Activated T-helper 2 cell treated with anti-CD3 and anti-CD28 coated beads, Interferon-gamma antibody, Interleukin-2, Interleukin-4, amounts not matched to agents 10 μg/mL and 5 μg/mL and 100 μg/mL, durations not matched to agents 14 hours and 24 hours and 36 hours (primary cell): ENCODE measurements around the gene LRRC2. TPM values are rescaled to one million over a fixed set of nuclear protein-coding genes. Genes with fewer than 3 reads are reported as not detected.
"Not testable (repeated sequence)": the region's sequence is repeated elsewhere in the genome, so short reads cannot be mapped to it uniquely, and the experiment has no call there.

Source experiments
- DNase-seq: peaks from one replicate; pipeline ENCODE4 v3.0.0; 2021; ENCODE audit warnings: low spot score
- H3K27ac Mint-ChIP-seq: one replicate; pipeline ENCODE4 v1.8.0; 2021; ENCODE audit warnings: mixed read lengths
- H3K27me3 Mint-ChIP-seq: one replicate; pipeline ENCODE4 v1.8.0; 2021; ENCODE audit warnings: low read depth, mixed read lengths
- H3K36me3 Mint-ChIP-seq: one replicate; pipeline ENCODE4 v1.8.0; 2021; ENCODE audit warnings: low read depth, mixed read lengths
- H3K4me1 Mint-ChIP-seq: one replicate; pipeline ENCODE4 v1.8.0; 2021; ENCODE audit warnings: low read depth, mixed read lengths
- H3K4me3 Mint-ChIP-seq: one replicate; pipeline ENCODE4 v1.8.0; 2021; ENCODE audit warnings: low read depth, mild to moderate bottlenecking, moderate library complexity, mixed read lengths
- H3K9me3 Mint-ChIP-seq: one replicate; pipeline ENCODE4 v1.8.0; 2021; ENCODE audit warnings: mixed read lengths
- intact Hi-C: fragments of 100-400 bp; cut with micrococcal nuclease; formaldehyde crosslinking; loops from one replicate; pipeline ENCODE4 v1.15.1; 2023
- total RNA-seq: library from RNA; stranded (reverse); gene quantifications from 2 replicates; pipeline ENCODE4 v1.2.3, GENCODE V29; 2022

The LRRC2 gene
- total RNA-seq, 1 donor from 2014 or later: not detected

DNA sequence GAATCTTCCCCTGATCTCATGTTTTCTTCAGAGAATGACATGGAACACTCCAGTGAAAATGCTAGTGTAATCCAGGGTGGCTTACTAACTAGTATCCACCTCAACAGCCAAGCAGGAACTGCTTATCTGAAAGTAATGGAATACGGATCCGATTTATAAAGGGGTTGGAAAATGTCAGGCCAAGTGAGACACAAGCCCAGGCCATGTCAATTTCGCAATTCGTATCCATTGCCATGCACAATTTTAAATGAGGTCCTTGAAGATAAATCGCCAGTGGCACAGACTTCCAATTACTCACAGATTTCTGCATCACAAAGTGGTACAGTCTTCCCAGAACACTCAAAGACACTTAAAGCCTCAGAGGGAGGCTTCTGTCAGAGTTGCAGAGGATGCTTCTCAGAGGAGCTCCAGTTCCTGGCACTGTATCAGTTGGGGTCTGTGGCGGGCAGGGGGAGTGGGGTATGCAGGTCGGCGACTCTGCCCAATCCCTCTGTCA, 29.8 kb upstream of the LRRC2 start:
- Mint-ChIP-seq H3K36me3 (no peaks in the 10 kb centered on the region), H3K9me3 (no peaks in the 10 kb centered on the region)

DNA sequence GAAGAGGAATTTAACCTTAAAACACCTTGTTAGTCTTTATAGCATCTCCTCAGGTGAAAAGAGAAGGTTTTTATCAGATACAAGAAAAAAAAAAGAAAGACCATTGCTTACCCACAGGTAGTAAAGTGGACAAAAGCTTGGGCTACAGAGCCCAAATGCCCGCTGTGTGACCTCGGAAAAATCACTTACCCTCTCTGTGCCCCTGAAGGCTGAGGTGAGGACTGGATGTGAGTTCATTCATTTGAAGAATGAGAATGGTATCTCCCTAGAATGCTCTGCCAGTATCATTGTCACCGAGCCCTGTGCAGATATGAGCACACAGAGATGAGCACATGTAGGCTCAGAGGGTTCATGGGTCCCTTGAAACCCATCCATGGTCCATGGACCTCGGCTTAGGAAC, 28.6 kb upstream of the LRRC2 start:
- Mint-ChIP-seq H3K9me3 (no peaks in the 10 kb centered on the region), H3K4me3 (no peak overlapping the region), H3K27ac (no peak overlapping the region)

More for the DNA sequence above, 29.8 kb upstream of the LRRC2 start:
- Mint-ChIP-seq H3K27ac (no peak overlapping the region), H3K4me3 (no peak overlapping the region), H3K4me1 (no peaks in the 10 kb centered on the region), H3K27me3 (peaks cover 30% of the 10 kb centered on the region)
- DNase-seq: no peak
- intact Hi-C loops: no loop called here

DNA sequence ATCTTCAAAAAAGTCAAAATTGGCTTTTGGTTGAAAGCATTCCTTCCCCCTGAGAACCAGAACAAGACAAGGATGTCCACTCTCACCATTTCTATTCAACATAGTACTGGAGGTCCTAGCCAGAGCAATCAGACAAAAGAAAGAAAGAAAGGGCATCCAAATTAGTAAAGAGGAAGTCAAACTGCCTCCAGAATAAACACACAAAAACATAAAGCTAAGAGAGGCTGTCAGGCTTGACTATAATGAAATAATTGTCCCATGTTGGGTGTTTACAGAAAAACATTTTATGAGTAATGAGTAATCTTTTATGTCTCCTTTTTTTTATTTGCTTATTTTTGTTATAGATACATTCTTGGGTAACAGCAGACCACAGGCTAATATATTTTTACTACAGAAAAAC, 27.9 kb upstream of the LRRC2 start:
- Mint-ChIP-seq H3K36me3 (no peaks in the 10 kb centered on the region), H3K4me1 (no peaks in the 10 kb centered on the region), H3K4me3 (no peak overlapping the region), H3K9me3 (no peaks in the 10 kb centered on the region), H3K27me3 (peaks cover 34% of the 10 kb centered on the region), H3K27ac (no peak overlapping the region)
- intact Hi-C loops: no loop called here
- DNase-seq: no peak

More for the DNA sequence above, 28.6 kb upstream of the LRRC2 start:
- intact Hi-C loops: no loop called here
- no peaks in the 10 kb centered on the region for H3K4me1 Mint-ChIP-seq
- H3K36me3 Mint-ChIP-seq: no peaks in the 10 kb centered on the region
- peaks cover 32% of the 10 kb centered on the region for H3K27me3 Mint-ChIP-seq
- no peak for DNase-seq

DNA sequence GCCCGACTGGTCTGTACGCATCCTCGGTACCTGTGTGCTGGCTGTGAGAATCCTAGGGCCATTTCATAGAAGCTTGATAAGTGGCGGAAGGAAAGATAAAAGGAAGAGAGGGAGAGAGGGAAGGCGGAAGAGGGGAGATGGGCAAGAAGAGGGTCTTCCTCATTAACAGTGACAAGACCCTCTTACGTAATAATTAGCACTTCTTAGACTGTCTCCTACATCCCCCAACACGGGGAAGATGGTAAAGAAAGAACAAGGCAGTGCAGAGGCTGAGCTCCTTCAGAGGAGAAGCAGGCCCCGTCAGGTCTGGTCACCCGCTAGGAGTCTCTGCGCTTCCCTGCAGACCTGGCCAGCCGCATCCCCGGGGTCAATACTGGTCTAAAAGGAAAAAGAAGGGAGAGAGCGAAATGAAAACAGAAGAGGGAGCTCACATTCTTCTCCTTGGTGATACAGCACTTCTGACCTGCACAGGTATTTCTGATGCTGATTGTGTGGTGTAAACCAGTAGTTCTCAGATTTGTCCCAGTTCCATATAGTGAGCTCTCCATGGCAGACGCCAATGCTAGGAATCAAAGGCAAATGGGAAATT, 27.3 kb upstream of the LRRC2 start:
- Mint-ChIP-seq H3K9me3 (no peaks in the 10 kb centered on the region), H3K4me3 (no peak overlapping the region), H3K27me3 (peaks cover 37% of the 10 kb centered on the region), H3K27ac (no peak overlapping the region), H3K36me3 (no peaks in the 10 kb centered on the region), H3K4me1 (no peaks in the 10 kb centered on the region)
- no peak for DNase-seq
- intact Hi-C loops: no loop called here

DNA sequence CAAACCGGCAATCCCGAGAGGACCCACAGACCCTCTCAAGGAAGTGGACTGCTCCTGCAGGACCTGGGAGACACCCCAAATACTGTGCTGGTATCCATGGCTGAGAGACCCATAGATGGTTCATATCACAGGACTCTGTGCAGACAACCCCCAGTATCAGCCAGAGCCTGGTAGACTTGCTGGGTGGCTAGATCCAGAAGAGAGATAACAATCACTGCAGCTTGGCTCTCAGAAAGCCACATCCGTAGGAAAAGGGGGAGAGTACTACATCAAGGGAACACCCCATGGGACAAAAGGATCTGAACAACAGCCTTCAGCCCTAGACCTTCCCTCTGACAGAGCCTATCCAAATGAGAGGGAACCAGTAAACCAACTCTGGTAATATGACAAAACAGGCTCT, 21.2 kb upstream of the LRRC2 start:
- H3K27ac Mint-ChIP-seq, DNase-seq, H3K9me3 Mint-ChIP-seq, intact Hi-C loops, H3K36me3 Mint-ChIP-seq, H3K4me3 Mint-ChIP-seq, H3K4me1 Mint-ChIP-seq: not testable (repeated sequence)
- H3K27me3 Mint-ChIP-seq: peaks cover 30% of the 10 kb centered on the region

DNA sequence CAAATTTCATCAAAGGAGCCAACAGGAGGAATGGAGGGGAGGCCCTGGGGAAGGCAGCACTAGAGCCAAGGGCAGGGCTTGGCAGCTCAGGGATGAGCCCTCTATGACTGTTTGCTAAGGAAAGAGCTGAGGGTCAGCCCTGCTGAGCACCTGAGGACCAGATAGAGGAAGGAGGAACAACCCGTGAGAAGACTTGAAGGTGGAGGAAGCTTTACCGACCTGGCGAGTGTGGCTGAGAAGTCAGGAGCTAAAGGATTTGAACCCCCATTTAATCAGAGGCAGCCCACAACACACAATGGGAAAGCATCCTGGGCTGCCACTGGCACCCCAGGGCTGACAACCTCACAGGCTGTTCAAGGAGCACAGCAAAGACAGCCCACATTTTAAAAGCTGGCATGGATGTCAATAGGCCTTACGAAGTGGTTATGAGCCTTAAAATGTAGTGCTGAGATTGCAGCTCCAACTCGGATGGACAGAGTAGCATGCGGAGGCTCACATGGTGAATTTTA, 20.7 kb upstream of the LRRC2 start:
- Mint-ChIP-seq H3K4me3 (no peak overlapping the region), H3K36me3 (no peaks in the 10 kb centered on the region), H3K27ac (no peak overlapping the region), H3K9me3 (no peaks in the 10 kb centered on the region), H3K27me3 (peaks cover 27% of the 10 kb centered on the region), H3K4me1 (no peaks in the 10 kb centered on the region)
- intact Hi-C loops: no loop called here
- no peak for DNase-seq

DNA sequence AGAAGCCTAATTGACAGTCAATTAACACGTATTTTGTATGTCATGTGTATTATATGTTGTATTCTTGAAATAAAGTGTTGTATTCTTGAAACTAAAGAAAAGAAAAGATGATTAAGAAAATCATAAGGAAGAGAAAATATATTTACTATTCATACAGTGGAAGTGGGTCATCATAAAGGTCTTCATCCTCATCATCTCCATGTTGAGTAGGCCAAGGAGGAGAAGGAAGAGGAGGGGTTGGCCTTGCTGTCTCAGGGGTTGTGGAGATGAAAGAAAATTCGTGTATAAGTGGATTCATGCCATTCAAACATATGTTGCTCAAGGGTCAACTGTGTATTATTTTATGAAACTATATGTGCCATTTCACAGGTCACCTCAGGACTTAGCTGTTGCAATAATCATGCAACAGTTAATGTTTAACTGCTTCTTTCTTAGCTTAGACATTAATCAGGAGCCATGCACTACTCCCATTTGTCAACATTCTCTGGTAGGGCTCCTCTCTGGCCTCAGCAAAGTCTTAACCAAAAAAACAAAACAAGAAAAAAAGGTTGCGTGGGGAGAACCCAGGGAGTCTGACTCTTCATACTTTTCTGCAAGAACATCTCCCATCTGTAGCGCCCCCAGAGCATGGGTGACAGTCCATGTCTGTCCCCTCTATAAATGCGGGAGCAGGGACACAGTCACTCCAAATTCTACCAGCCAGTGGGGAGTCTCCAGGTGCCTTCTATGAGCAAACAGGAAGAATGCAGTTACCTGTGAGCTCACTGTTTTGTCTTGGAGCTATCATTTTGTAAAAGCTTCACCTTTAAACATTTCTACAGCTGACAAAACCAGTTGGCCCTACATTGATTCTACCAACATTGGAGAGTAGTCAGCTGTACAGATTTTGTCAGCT, 19.9 kb upstream of the LRRC2 start:
- H3K4me3 Mint-ChIP-seq: no peak overlapping the region
- H3K27me3 Mint-ChIP-seq: peaks cover 21% of the 10 kb centered on the region
- no peaks in the 10 kb centered on the region for H3K9me3 Mint-ChIP-seq
- H3K27ac Mint-ChIP-seq: no peak overlapping the region
- no peaks in the 10 kb centered on the region for H3K36me3 Mint-ChIP-seq
- no peaks in the 10 kb centered on the region for H3K4me1 Mint-ChIP-seq
- no peak for DNase-seq
- intact Hi-C loops: no loop called here

DNA sequence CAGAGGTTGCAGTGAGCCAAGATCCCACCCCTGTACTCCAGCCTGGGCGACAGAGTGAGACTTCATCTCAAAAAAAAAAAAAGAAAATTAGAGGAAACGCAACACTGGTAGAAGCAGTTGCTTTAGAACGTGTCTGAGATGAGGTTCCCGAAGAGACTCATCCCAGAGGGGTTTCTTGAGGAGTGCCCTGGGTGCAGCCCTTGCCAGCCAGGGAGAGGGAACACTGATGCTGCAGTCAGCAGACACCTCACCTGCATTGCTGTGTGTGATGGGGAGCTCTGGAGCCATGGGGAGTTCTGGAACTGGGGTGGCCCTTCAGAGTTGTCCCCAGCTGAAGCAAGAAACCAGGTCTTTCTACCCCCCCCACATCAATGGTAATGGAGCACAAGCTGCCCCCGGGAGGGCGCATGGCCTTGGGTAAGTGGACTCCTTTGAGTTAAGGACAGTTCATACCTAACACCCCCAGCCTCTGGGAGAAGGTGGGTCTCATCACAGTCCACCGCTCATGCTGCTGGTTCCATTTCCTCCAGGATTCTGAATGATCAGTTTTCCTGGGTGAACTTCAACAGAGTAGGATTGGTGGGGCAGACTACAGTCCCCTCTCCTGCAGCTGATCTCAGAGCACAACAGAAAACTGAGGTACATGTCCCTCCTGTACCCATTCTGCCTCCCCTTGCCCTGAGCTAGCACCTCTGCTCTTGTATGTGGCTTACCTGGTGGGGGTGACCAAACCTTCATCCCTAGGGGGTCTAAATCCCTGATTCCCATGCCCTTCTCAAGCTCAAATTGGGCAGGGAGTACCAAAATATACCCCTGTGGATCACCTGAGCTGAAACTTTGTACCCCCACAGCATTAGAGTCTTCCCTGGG, 18.7 kb upstream of the LRRC2 start:
- Mint-ChIP-seq H3K27me3 (peaks cover 19% of the 10 kb centered on the region), H3K9me3 (no peaks in the 10 kb centered on the region), H3K27ac (no peak overlapping the region), H3K4me1 (no peaks in the 10 kb centered on the region), H3K4me3 (no peak overlapping the region), H3K36me3 (no peaks in the 10 kb centered on the region)
- intact Hi-C loops: no loop called here
- no peak for DNase-seq

DNA sequence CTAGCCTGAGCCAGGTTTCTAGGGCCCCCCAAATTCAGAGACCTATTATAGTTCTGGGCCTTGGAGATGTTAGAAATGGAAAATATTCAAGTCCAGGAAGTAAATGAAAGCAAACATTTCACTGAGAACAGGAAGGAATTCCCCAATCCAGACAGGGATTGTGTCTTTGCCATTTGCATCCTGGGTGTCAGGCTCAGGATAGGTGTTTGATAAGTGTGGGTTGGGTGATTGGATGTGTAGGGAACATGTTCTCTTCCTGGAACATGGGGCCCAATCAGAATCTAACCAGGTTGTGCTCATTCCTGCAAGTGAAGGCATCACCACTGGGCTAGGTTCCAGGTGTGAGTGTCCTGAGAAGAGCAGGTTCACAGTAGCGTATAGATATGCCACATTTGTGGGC, 14.6 kb upstream of the LRRC2 start:
- H3K36me3 Mint-ChIP-seq: no peaks in the 10 kb centered on the region
- no peak overlapping the region for H3K4me3 Mint-ChIP-seq
- H3K9me3 Mint-ChIP-seq: no peaks in the 10 kb centered on the region
- H3K27me3 Mint-ChIP-seq: peaks cover 18% of the 10 kb centered on the region
- intact Hi-C loops: no loop called here
- no peak overlapping the region for H3K27ac Mint-ChIP-seq
- no peak for DNase-seq
- peaks cover 3% of the 10 kb centered on the region for H3K4me1 Mint-ChIP-seq

DNA sequence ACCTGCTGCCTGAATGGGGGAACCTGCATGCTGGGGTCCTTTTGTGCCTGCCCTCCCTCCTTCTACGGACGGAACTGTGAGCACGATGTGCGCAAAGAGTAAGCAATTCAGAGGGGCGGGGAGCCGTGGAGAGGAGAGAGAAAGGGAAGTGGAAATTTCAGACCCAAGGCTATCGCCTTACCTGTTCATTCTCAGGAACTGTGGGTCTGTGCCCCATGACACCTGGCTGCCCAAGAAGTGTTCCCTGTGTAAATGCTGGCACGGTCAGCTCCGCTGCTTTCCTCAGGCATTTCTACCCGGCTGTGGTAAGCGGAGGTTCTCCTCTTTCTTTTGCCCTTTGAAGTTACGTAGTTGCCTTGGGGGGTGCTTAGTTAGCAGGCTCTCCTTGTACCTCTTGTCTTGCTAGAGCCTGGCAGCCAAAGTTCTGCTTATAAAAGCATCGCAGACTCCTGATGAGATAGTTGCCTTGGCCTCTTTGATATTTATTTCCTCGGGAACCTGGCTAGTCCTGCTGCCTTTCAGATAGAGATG, 13.7 kb upstream of the LRRC2 start:
- Mint-ChIP-seq H3K4me1 (peaks cover 3% of the 10 kb centered on the region), H3K27ac (no peak overlapping the region), H3K9me3 (no peaks in the 10 kb centered on the region), H3K27me3 (peaks cover 18% of the 10 kb centered on the region), H3K36me3 (no peaks in the 10 kb centered on the region), H3K4me3 (no peak overlapping the region)
- DNase-seq: no peak
- intact Hi-C loops: no loop called here

DNA sequence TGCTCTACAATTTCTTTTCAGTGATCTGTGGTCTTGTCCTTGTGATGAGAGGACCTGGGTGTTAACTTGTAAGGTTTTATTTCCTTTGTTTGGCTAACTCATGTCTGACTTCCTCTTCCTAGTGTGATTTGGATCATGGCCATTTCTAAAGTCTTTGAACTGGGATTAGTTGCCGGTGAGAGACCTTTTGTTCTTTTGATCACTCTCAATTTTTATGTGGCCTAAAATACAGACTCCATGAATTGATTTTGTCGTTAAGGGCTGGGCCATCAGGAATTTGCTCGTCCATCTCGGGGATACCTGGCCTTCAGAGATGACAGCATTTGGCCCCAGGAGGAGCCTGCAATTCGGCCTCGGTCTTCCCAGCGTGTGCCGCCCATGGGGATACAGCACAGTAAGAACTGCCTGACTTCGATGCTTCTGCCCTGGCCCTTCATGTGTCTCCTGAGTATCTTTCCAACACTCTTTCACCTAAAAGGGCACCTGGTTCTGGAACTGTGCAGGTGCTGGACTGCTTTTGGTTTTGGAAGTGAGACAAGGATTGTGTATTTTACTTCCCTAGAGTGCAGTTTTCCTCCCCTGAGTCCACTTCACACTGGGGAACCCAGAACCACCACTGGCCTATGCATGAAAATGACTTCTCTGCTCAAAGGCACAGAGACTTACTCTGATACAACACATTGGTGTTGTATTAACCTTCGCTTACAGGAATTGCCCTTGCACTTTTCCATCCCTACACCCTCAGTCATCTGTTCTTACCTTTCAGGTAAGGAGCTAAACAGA, 13.1 kb upstream of the LRRC2 start:
- Mint-ChIP-seq H3K4me1 (peaks cover 3% of the 10 kb centered on the region), H3K4me3 (no peak overlapping the region), H3K36me3 (no peaks in the 10 kb centered on the region), H3K27ac (no peak overlapping the region), H3K9me3 (no peaks in the 10 kb centered on the region), H3K27me3 (peaks cover 18% of the 10 kb centered on the region)
- intact Hi-C loops: no loop called here
- no peak for DNase-seq
